Thyroid gland (tissue), 4 donors: ENCODE measurements around the gene CCL7.

Source experiments
- POLR2A ChIP-seq, 2 donors: fragments of 450-650 bp; IDR thresholded peaks; one replicate each; pipeline ENCODE4 v1.6.1; 2017; ENCODE audit warnings: antibody characterized with exemption in 2 of 2, mild to moderate bottlenecking in 2 of 2, moderate library complexity in 1 of 2
- TF ChIP-seq, protein P1 (sequence below), 6 experiments: fragments of 200-600 bp in 3 of 6; fragments of 450-650 bp in 3 of 6; sonication (generic) in 3 of 6; IDR thresholded peaks; one replicate each; pipeline ENCODE4 v1.5.1; 2016 to 2019; ENCODE audit warnings: antibody characterized with exemption in 6 of 6, mild to moderate bottlenecking in 2 of 6, inconsistent platforms in 1 of 6, moderate library complexity in 1 of 6

DNA sequence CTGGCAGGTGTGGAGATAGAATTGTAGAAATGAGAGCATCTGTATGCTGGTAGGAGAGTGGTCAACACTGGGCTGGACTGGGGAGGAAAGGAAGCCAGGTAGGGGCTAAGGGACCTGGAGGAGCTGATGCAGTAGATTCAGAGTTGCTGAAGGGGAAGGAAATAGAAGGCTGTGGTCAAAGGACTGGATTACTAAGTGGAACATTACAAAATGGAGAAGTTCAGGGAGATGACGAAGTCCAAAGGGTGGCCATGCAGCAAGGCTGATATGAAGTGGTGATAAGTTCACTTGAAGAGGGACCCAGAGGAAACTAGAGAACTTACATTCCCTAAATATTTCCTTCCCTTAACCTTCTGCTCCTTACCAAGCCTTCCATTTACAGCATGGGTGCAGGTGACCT, 23.6 kb upstream of the CCL7 start:
- TF ChIP-seq, protein P1, sequence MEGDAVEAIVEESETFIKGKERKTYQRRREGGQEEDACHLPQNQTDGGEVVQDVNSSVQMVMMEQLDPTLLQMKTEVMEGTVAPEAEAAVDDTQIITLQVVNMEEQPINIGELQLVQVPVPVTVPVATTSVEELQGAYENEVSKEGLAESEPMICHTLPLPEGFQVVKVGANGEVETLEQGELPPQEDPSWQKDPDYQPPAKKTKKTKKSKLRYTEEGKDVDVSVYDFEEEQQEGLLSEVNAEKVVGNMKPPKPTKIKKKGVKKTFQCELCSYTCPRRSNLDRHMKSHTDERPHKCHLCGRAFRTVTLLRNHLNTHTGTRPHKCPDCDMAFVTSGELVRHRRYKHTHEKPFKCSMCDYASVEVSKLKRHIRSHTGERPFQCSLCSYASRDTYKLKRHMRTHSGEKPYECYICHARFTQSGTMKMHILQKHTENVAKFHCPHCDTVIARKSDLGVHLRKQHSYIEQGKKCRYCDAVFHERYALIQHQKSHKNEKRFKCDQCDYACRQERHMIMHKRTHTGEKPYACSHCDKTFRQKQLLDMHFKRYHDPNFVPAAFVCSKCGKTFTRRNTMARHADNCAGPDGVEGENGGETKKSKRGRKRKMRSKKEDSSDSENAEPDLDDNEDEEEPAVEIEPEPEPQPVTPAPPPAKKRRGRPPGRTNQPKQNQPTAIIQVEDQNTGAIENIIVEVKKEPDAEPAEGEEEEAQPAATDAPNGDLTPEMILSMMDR (IDR thresholded peaks at IDR 0.05): no peak
- no peak for TF ChIP-seq POLR2A (IDR thresholded peaks at IDR 0.05)
